ENCODE results near the gene LRRC37A3. TPM values are rescaled to one million over a fixed set of nuclear protein-coding genes. Genes with fewer than 3 reads are reported as not detected.
"Not testable (repeated sequence)": the region's sequence is repeated elsewhere in the genome, so short reads cannot be mapped to it uniquely, and the experiment has no call there.

Gene LRRC37A3
- total and polyA plus RNA-seq, 7 experiments from 2014 or later = 1.9 to 46.7 (median 19.3) TPM

DNA sequence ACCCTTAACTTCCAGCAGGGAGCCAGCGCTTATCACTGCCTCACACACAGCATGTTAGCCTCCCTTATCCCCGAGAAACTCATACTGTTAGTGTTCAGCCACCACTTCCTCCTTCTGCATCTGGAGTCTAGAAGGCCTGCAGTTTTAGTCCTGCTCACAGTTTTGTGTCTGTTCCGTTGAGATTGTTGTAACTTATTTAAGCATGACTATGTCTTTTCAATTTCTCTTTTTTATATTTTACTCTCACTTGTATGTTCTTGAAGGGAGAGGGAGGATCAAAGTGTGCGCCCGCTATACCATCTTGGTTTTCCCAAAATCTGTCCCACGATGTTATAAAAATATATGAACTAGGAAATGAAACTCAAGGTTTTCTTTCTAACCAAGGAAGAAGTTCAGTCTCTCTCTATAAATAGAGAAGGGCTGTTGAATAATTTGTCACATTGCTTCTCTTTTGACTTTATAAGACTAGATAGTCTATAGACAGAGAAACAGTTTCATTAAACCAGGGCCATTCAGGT lies 3.8 kb upstream of the LRRC37A3 start:
- H3K27me3 ChIP-seq (ENCODE audit: control insufficient read depth in 2 of 2, insufficient read depth in 2 of 2, low read length in 2 of 2); H3K36me3 ChIP-seq (ENCODE audit: control insufficient read depth in 2 of 3, insufficient read depth in 3 of 3, low read length in 3 of 3); H3K9me3 Mint-ChIP-seq; H3K9me3 ChIP-seq (ENCODE audit: control insufficient read depth in 2 of 3, low read length in 3 of 3); DNase-seq; intact Hi-C loops (cut with micrococcal nuclease); CTCF ChIA-PET; H3K36me3 Mint-ChIP-seq; H3K4me1 ChIP-seq (ENCODE audit: control insufficient read depth in 2 of 2, insufficient read depth in 2 of 2, low read length in 2 of 2); H3K4me3 ChIP-seq (ENCODE audit: low read length); ATAC-seq; H3K27me3 Mint-ChIP-seq; H3K4me3 Mint-ChIP-seq; H3K27ac ChIP-seq (ENCODE audit: low read depth, low read length); POLR2A ChIA-PET: not testable (repeated sequence)
- peak overlapping the region in 2 of 9 donors; percentile 31 to 42 for H3K27ac Mint-ChIP-seq
- H3K4me1 Mint-ChIP-seq = peaks cover 5 to 25% (median 11%) of the 10 kb centered on the region in 7 donors

DNA sequence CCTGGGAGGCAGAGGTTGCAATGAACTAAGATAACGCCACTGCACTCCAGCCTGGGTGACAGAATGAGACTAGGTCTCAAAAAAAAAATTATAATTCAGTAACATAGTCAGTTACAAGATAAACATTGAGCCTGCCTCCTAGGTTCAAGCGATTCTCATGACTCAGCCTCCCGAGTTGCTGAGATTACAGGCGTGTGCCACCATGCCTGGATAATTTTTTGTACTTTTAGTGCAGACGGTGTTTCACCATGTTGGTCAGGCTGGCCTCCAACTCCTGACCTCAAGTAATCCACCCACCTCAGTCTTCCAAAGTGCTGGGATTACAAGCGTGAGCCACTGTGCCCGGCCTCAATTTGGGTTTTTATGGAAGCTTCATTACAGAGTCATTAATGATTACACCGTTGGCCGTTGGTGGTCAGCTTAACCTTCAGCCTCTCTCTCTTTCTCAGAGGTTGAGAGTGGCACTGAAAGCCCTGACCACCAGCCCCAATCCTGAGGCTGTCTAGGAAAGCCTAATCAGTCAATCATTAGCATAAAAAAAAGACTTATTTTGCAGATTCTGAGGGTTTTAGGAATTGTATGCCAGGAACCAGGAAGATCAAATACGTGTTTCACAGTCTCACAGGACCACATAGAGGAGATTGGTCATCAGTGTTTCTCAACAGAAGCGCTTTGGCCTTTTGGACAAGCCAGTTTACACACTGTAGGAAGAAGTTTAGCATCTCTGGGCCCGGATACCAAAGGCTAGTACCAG lies 1.3 kb upstream of the LRRC37A3 start:
- ChIA-PET CTCF (no interaction called here), POLR2A (interaction anchor here (0.8 kb wide), 1 partner anchor 65 kb away, joined by 3 read pairs; no protein-coding TSS in a partner anchor)
- peak overlapping the region; percentile 43 to 97 (median 87) for H3K27ac Mint-ChIP-seq
- H3K4me3 ChIP-seq (ENCODE audit: low read length) = no peak overlapping the region
- no peaks in the 10 kb centered on the region for H3K9me3 ChIP-seq (ENCODE audit: control insufficient read depth in 2 of 3, low read length in 3 of 3)
- no peaks in the 10 kb centered on the region for H3K4me1 ChIP-seq (ENCODE audit: control insufficient read depth in 2 of 2, insufficient read depth in 2 of 2, low read length in 2 of 2)
- ATAC-seq (no peak), DNase-seq (no peak)
- peaks cover 0 to under 1% (median 0%) of the 10 kb centered on the region in 5 donors for H3K36me3 Mint-ChIP-seq
- peaks cover 0 to 20% (median 6%) of the 10 kb centered on the region in 7 donors for H3K4me1 Mint-ChIP-seq
- peaks cover 0 to 4% (median 0%) of the 10 kb centered on the region in 5 donors for H3K27me3 Mint-ChIP-seq
- H3K9me3 Mint-ChIP-seq = no peaks in the 10 kb centered on the region
- H3K27me3 ChIP-seq (ENCODE audit: control insufficient read depth in 2 of 2, insufficient read depth in 2 of 2, low read length in 2 of 2) = no peaks in the 10 kb centered on the region
- no peak overlapping the region for H3K27ac ChIP-seq (ENCODE audit: low read depth, low read length)
- no peaks in the 10 kb centered on the region for H3K36me3 ChIP-seq (ENCODE audit: control insufficient read depth in 2 of 3, insufficient read depth in 3 of 3, low read length in 3 of 3)
- H3K4me3 Mint-ChIP-seq = peak overlapping the region; percentile 84 to 94 (median 88)
- intact Hi-C loops (cut with micrococcal nuclease) = no loop called here

DNA sequence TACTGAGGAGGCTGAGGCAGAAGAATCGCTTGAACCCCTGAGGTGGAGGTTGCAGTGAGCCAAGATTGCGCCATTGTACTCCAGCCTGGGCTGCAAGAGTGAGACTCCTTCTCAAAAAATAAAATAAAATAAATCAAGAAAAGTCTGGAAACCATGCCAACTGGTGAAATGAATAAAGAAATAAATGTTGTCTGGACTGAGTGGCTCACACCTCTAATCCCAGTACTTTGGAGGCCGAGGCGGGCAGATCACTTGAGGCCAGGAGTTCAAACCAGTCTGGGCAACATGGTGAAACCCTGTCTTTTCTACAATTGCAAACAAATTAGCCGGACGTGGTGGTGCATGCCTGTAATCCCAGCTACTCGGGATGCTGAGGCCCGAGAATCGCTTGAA lies 744 bp upstream of the LRRC37A3 start:
- Mint-ChIP-seq H3K9me3 (no peaks in the 10 kb centered on the region), H3K4me1 (peaks cover 0 to 22% (median 7%) of the 10 kb centered on the region in 7 donors), H3K27ac (peak overlapping the region; percentile 83 to 97 (median 92)), H3K36me3 (peaks cover 0 to 3% (median 0%) of the 10 kb centered on the region in 5 donors), H3K4me3 (peak overlapping the region; percentile 84 to 94 (median 88)), H3K27me3 (peaks cover 0 to 4% (median 0%) of the 10 kb centered on the region in 5 donors)
- Histone ChIP-seq H3K4me3 (ENCODE audit: low read length) (peak overlapping the region; percentile 62), H3K27ac (ENCODE audit: low read depth, low read length) (peak overlapping the region; percentile 90), H3K27me3 (ENCODE audit: control insufficient read depth in 2 of 2, insufficient read depth in 2 of 2, low read length in 2 of 2) (no peaks in the 10 kb centered on the region), H3K36me3 (ENCODE audit: control insufficient read depth in 2 of 3, insufficient read depth in 3 of 3, low read length in 3 of 3) (no peaks in the 10 kb centered on the region), H3K9me3 (ENCODE audit: control insufficient read depth in 2 of 3, low read length in 3 of 3) (no peaks in the 10 kb centered on the region), H3K4me1 (ENCODE audit: control insufficient read depth in 2 of 2, insufficient read depth in 2 of 2, low read length in 2 of 2) (no peaks in the 10 kb centered on the region)
- ChIA-PET CTCF (no interaction called here), POLR2A (interaction anchor here (1.1 kb wide), 1 partner anchor 138 kb away, joined by 3 read pairs; no protein-coding TSS in a partner anchor)
- ATAC-seq = no peak
- peak in 4 of 9 donors; percentile 11 to 26 (median 14) for DNase-seq
- intact Hi-C loops (cut with micrococcal nuclease) = no loop called here

DNA sequence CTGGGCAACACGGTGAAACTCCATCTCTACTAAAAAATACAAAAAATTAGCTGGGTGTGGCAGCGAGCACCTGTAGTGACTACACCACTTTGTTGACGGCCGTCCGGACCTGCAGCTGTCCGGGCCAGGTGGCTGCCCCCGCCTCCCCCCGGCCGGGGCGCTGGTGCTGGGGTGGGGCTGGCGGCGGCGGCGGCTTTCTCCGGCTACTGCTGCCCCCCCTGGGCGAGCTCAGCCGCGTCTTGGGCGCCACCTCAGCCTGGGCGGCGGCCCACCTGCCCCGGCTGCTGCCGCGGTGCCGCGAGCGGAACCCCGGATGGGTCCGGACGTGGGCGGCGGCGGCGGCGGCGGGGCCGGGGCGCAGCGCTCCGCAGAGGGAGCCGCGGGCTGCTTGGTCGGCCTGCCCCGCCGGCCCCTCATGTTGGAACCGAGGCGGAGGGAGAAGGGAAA lies 413 bp downstream of the LRRC37A3 start:
- not testable (repeated sequence) for H3K36me3 Mint-ChIP-seq; H3K9me3 ChIP-seq (ENCODE audit: control insufficient read depth in 2 of 3, low read length in 3 of 3); H3K27me3 ChIP-seq (ENCODE audit: control insufficient read depth in 2 of 2, insufficient read depth in 2 of 2, low read length in 2 of 2); H3K36me3 ChIP-seq (ENCODE audit: control insufficient read depth in 2 of 3, insufficient read depth in 3 of 3, low read length in 3 of 3); H3K4me1 ChIP-seq (ENCODE audit: control insufficient read depth in 2 of 2, insufficient read depth in 2 of 2, low read length in 2 of 2); H3K9me3 Mint-ChIP-seq; H3K27me3 Mint-ChIP-seq
- ChIA-PET CTCF (interaction anchor here (0.6 kb wide), 1 partner anchor 885 kb away, joined by 4 read pairs; no protein-coding TSS in a partner anchor), POLR2A (interaction anchor here (0.7 to 1.6 kb wide), 8 partner anchors 8 to 414 kb away, joined by 3 to 4 read pairs (median 3); partner anchors contain the start of genes CEP95 and DDX5)
- DNase-seq (peak in 2 of 9 donors; percentile 42 to 71), ATAC-seq (peak; percentile 50)
- Mint-ChIP-seq H3K27ac (peak overlapping the region; percentile 83 to 97 (median 92)), H3K4me3 (peak overlapping the region; percentile 84 to 94 (median 88)), H3K4me1 (peaks cover 0 to 22% (median 7%) of the 10 kb centered on the region in 7 donors)
- H3K4me3 ChIP-seq (ENCODE audit: low read length) = peak overlapping the region; percentile 62
- peak overlapping the region; percentile 90 for H3K27ac ChIP-seq (ENCODE audit: low read depth, low read length)
- intact Hi-C loops (cut with micrococcal nuclease) = loop anchor here (10.0 kb wide), 2 partner anchors 136 to 414 kb away; partner anchors contain the start of genes CEP95 (in 1 of the 2), DDX5 (in 1 of the 2) and GNA13 (in 1 of the 2)

DNA sequence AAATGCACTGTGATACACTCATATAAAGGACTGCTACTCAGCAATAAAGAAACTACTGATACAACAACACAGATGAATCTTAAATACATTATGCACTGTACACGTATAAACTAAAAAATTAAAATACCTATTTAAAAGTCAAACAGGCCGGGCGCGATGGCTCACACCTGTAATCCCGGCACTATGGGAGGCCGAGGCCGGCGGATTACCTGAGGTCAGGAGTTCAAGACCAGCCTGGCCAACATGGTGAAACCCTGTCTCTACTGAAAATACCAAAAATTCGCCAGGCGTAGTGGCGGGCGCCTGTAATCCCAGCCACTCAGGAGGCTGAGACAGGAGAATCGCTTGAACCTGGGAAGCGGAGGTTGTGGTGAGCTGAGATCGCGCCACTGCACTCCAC lies 1.7 kb downstream of the LRRC37A3 start:
- intact Hi-C loops (cut with micrococcal nuclease) = loop anchor here (10.0 kb wide), 2 partner anchors 137 to 413 kb away; partner anchors contain the start of genes CEP95 (in 1 of the 2), DDX5 (in 1 of the 2) and GNA13 (in 1 of the 2)
- POLR2A ChIA-PET = not testable (repeated sequence)

DNA sequence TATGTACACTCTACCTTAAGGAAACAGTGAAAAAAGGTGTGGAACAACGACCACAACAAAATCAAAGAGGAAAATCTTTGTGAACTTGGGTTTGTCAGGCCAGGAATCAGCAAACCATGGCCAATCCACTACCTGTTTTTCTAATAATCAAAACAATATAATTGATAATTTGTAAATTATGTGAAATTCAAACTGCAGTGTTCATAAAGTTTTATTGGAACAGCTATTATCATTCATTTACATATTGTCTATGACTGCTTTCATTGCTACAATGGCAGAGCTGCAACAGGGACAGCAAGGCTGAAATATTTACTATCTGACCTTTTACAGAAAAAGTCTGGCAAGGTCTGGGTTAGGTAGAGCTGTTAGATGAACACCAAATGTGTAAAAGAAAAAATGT lies 4.0 kb downstream of the LRRC37A3 start:
- POLR2A ChIA-PET; H3K36me3 ChIP-seq (ENCODE audit: control insufficient read depth in 2 of 3, insufficient read depth in 3 of 3, low read length in 3 of 3); H3K4me3 ChIP-seq (ENCODE audit: low read length); CTCF ChIA-PET; H3K27me3 Mint-ChIP-seq; H3K27me3 ChIP-seq (ENCODE audit: control insufficient read depth in 2 of 2, insufficient read depth in 2 of 2, low read length in 2 of 2); H3K27ac ChIP-seq (ENCODE audit: low read depth, low read length); H3K9me3 ChIP-seq (ENCODE audit: control insufficient read depth in 2 of 3, low read length in 3 of 3); ATAC-seq; H3K36me3 Mint-ChIP-seq; H3K4me1 ChIP-seq (ENCODE audit: control insufficient read depth in 2 of 2, insufficient read depth in 2 of 2, low read length in 2 of 2); DNase-seq; H3K27ac Mint-ChIP-seq; H3K4me3 Mint-ChIP-seq; H3K9me3 Mint-ChIP-seq: not testable (repeated sequence)
- peaks cover 0 to 11% (median 6%) of the 10 kb centered on the region in 7 donors for H3K4me1 Mint-ChIP-seq
- intact Hi-C loops (cut with micrococcal nuclease) = loop anchor here (10.0 kb wide), 2 partner anchors 140 to 410 kb away; partner anchors contain the start of genes CEP95 (in 1 of the 2), DDX5 (in 1 of the 2) and GNA13 (in 1 of the 2)

More for the DNA sequence above, 1.7 kb downstream of the LRRC37A3 start:
- ATAC-seq; H3K27ac ChIP-seq (ENCODE audit: low read depth, low read length); H3K9me3 Mint-ChIP-seq; H3K4me3 Mint-ChIP-seq; H3K9me3 ChIP-seq (ENCODE audit: control insufficient read depth in 2 of 3, low read length in 3 of 3); H3K27ac Mint-ChIP-seq; H3K36me3 ChIP-seq (ENCODE audit: control insufficient read depth in 2 of 3, insufficient read depth in 3 of 3, low read length in 3 of 3); H3K27me3 Mint-ChIP-seq; H3K4me3 ChIP-seq (ENCODE audit: low read length); H3K4me1 ChIP-seq (ENCODE audit: control insufficient read depth in 2 of 2, insufficient read depth in 2 of 2, low read length in 2 of 2); H3K36me3 Mint-ChIP-seq; H3K27me3 ChIP-seq (ENCODE audit: control insufficient read depth in 2 of 2, insufficient read depth in 2 of 2, low read length in 2 of 2); CTCF ChIA-PET; DNase-seq: not testable (repeated sequence)
- H3K4me1 Mint-ChIP-seq = peaks cover 0 to 14% (median 6%) of the 10 kb centered on the region in 7 donors

Measured in naive thymus-derived CD4-positive, alpha-beta T cell (primary cell).